ENCODE data around the gene PCGF3.

DNA sequence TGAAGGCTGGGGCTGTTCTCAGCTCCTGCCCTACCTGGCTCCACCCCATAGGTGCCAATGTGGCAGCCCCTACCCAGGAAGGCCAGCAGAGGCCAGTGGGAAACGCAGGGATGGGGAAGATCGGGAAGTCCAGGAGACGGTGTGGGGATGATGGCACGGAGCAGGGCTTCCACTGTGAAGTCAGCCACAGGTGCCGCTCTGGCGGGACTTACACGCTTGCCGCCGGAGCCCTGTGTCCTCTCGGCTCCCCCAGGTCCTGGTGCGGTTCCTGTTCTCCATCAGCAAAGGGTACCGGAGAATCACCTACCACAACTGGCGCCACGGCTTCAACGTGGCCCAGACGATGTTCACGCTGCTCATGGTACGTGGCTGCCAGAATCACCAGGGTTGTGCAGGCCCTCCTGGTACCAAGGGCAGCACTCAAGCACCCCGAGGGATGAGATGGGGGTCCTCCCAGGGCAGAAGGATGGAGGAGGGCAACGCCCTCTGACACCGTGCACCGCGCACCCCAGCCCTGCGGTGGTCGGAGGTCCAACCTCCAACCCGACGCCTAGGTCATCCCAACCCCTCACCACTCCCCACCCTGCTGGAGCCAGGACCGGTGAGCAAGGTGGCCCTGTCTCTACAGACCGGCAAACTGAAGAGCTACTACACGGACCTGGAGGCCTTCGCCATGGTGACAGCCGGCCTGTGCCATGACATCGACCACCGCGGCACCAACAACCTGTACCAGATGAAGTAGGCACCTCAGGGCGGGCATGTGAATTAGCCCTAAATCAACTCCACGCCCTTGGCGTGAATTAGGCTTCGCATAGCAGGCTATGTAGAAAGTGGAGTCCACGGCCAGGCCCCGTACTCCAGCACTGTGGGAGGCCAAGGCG lies 43.5 kb upstream of the PCGF3 start:
- TF ChIP-seq ZC3H10 (CRISPR knock-in tag; IDR thresholded peaks at IDR 0.05) (no peak), CREB5 (CRISPR knock-in tag; IDR thresholded peaks at IDR 0.05; ENCODE audit: low read depth) (no peak), ZNF8 (CRISPR knock-in tag; IDR thresholded peaks at IDR 0.05) (no peak), TCF4 (CRISPR knock-in tag; IDR thresholded peaks at IDR 0.05; ENCODE audit: borderline replicate concordance) (no peak)

All from SK-N-SH treated with all-trans-retinoic acid at 6 μM for 48 hours (cell line).